GM11168 (cell line): ENCODE measurements around the gene MCCC2.
"Not testable (repeated sequence)": the region's sequence is repeated elsewhere in the genome, so short reads cannot be mapped to it uniquely, and the experiment has no call there.

Experiments used
- in situ Hi-C: fragments of 300-500 bp; cut with MboI; formaldehyde crosslinking; loops from one replicate; pipeline ENCODE4 v1.12.0; 2022; ENCODE audit warnings: low sequenced_read_pairs; ENCODE audit not compliant: unreplicated experiment

MCCC2 gene

DNA sequence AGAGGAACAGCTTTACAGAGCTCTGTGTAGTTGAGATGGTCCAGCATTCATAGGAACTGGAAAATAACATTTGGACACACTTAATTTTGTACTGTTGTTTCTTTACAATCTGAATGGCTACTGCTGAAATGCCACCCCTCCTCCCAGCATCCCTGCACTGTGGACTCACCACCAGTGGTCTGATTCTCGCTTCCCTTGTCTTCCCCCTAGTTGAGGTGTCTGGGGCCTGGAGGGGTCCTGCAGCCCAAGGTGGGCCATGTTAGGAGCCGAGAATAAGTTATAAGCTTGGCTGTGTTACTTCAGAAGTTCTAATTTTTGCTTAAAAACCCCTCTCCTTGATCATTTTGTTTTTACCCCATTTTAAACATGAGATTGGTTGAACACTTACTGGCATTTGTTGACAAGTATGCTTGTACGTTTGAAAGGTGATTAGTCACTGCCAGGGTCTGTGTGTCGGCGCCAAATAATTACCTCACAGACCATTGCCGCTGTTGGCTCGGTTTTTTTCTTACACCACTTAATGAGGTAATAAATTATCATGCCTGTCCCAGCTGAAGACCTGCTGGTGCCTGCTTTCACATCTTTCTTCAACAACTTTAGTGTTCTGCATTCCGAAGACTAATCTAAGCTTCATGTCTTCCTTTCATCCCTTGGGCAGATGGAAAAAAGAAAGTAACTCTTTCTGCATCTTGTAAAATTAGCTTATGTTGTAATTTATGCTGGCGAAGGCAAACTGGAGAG lies 65.8 kb downstream of the MCCC2 start:
- in situ Hi-C loops, result no loop called here

DNA sequence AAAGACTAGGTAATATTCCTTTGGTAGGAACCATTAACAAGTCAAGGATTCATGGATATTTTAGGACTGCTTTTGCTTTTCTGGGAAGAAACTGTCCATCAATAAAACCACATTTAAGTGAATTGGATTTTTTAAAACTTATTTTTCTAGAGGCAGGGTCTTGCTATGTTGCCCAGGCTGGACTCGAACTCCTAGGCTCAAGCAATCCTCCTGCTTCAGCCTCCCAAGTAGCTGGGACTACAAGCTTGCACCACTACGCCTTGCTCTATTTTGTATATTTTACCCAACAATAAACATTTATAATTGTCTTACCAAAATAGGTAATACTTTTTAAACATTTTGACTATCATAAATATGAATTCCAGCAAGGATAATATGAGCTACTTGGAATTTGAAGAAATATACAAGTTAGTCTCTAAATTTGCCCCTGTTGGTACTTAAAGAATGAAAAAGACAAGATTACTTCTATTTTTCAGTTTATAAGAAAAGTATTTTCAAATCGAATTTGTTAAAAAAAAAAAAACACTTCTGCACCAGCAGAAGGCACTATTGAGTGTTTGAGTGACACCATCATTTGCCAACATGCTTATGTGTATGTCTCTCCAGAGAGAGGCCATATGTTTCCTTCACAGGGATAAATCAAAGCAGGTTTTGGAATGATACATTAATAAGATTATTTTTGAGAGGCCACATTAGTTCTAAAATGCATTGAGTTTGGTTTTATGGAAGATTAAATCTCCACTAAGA lies 71.9 kb downstream of the MCCC2 start:
- in situ Hi-C loops, result no loop called here

DNA sequence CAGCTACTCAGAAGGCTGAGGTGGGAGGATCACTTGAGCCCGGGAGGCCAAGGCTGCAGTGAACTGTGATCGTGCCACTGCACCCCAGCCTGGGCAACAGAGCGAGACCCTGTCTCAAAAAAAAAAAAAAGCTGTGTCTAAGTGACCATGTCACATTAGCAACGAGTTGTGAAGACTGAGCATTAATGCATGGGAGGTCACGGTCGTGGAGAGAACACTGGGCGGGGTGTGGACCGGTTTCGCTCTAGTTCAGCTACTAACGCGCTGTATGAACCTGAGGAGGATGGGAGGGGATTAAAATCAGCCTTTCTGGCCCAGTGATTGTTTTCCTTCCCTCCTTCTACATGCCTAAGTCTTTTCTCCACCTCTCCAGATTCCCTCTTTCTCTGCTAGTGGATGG lies 75.2 kb downstream of the MCCC2 start:
- in situ Hi-C loops, result no loop called here

GRCh38 chr5:71663191-71663969 lies 76.2 kb downstream of the MCCC2 start:
- in situ Hi-C loops, result no loop called here

GRCh38 chr5:71664615-71665014 lies 77.5 kb downstream of the MCCC2 start:
- in situ Hi-C loops, result not testable (repeated sequence)

DNA sequence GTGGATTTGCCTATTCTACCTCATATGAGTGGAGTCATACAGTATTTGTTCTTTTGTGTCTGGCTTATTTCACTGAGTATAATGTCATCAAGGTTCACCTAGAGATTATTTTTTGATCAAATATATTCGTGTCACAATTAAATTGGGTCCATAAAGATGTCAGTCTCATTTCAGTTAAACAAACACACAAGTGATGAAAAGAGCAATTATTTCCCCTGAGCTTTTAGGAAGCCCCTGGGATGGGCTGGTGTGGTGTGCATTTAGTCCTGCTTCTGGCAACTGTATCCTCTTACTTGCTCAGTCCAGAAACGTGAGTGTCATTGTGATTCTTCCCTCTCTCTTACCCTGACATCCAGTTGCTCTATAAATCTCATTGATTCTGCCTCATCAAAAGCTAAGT lies 79.2 kb downstream of the MCCC2 start:
- in situ Hi-C loops, result no loop called here

DNA sequence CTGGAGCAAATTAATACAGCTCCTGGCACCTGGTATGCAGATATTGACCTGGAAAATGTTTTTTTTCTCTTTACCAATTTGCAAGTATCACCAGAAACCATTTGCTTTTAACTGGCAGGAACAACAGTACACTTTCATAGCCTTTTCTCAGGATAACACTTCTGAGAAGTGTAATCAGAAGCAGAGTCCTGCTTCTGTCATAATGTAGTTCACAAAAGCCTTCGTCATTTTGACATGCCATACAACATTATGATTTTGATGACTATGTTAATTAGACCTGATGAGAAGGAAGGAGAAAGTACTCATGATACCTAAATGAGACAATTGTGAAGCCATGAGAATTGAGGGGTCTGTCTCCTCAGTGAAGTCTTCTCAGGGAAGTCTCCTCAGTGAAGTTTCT lies 90.8 kb downstream of the MCCC2 start:
- in situ Hi-C loops, result no loop called here

DNA sequence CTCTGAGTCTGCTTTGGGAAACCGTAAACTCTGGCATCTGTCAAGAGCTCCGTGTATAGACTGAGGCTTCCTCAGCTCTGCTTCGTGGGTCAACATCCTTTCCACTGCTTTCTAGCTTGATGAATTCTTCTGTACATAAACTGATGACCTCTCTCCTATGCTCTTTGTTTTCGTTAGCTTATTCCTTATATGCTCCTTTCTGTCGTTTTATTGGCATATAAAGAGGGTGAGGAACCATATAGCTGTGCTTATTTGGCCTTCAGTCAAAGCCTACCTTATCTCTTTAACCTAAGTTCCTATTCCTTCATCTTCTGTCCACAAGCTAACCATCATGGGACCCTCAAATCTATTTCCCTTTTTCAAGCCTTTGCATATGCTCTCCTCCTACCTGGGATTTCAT lies 92.6 kb downstream of the MCCC2 start:
- in situ Hi-C loops, result no loop called here

GRCh38 chr5:71680510-71680909 lies 93.4 kb downstream of the MCCC2 start:
- in situ Hi-C loops, result no loop called here

GRCh38 chr5:71681296-71681695 lies 94.2 kb downstream of the MCCC2 start:
- in situ Hi-C loops, result no loop called here

GRCh38 chr5:71684309-71684708 lies 97.2 kb downstream of the MCCC2 start:
- in situ Hi-C loops, result no loop called here

GRCh38 chr5:71693828-71694427 lies 106.8 kb downstream of the MCCC2 start:
- in situ Hi-C loops, result no loop called here

- in situ Hi-C loops, result no loop called here
Measured at GRCh38 chr5:71695071-71695470, 107.9 kb downstream of the MCCC2 start.

DNA sequence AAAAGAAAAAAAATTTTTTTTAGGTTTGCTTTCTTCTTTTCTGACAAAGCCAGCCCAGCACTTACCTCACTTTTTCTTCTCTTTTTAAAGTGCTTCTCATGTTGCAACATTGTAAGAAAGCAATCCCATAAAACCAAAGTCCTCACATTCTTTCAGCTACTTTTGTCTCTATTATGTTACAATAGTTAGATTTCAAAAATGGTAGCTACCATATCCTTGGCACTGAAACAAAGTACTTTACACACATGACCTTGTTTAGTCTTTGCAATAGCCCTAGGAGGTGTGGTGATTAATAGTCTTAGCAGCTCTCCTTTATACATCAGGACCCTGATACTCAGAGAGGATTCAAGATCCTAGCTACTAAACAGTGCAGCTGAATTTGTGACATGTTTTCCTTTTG lies 108.5 kb downstream of the MCCC2 start:
- in situ Hi-C loops, result no loop called here

- in situ Hi-C loops, result no loop called here
Measured at GRCh38 chr5:71697967-71698366, 110.8 kb downstream of the MCCC2 start.

- in situ Hi-C loops, result no loop called here
Measured at GRCh38 chr5:71699233-71699632, 112.1 kb downstream of the MCCC2 start.

DNA sequence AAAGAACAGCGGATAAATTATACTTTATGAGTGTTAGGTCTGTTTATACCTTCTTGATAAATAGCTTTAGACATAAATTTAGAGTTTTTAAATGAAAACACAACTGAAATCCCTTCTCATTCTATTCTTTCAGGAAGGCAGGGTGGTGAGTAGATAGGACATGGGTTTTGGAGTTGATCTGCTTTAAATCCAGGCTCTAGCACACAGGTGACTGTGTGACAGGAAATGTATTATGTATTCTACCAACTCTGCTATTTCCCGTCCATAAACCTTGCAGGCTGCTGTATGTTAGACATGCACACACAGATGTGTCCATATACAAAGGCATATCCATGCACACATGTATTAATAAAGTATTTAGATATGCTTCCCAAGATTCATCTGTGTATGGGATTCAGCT lies 112.6 kb downstream of the MCCC2 start:
- in situ Hi-C loops, result no loop called here

DNA sequence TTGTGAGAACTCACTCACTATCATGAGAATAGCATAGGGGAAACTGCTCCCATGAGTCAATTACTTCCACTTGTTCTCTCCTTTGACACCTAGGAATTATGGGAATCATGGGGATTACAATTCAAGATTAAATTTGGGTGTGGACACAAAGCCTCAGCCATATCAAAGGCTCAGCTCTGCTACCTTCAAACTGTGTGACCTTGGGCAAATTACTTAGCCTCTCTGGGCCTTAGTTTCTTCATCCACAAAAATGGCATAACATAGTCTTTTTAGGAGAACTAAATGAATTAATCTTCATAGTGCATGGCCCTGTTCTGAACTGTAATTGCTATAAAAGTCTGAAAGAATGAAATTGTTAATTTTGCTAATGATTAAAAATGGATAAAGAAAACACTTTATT lies 113.7 kb downstream of the MCCC2 start:
- in situ Hi-C loops, result no loop called here

GRCh38 chr5:71701407-71701806 lies 114.3 kb downstream of the MCCC2 start:
- in situ Hi-C loops, result no loop called here

DNA sequence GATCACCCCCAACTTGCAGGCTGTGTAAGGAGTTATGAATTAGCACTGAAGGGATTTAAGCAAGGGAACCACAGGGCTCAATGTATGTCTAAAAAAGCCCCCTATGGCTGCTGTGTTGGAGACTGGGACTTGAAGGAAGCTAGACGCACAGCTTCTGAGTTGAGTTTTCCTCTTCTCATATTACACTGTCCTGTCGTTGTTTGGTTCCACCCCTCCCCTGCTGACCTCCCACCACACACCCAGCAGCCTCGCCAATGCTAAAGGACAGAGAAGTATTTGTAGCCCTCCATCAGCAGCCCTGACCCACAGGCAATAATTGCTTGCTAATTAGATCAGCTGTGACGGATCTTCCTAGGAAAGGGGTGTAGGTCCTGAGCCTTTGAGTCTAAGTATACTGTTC lies 116.8 kb downstream of the MCCC2 start:
- in situ Hi-C loops, result no loop called here

DNA sequence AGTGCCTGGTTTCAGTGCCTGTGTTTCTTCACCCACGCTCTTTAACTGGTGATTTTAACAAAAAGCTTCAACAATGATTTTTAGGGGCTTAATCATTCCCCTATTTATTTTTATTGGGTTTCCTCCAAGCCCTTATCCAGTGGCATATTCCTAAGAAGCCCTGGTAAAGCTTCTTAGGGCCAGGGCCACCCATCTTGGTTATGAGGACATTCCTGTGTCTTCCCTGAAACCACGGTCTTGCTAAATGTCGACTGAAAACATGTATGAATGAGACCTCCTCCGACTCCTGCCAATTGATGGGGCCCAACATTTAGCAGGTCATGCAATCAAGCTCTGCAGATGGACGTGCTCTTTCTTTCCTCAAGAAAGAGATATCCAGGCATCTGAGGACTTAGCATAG lies 118.3 kb downstream of the MCCC2 start:
- in situ Hi-C loops, result no loop called here
